GM19467 (cell line): ENCODE measurements around the gene CTAGE1.

Experiments used
- ATAC-seq: cut with Tn5 transposase; IDR thresholded peaks from one replicate; pipeline ENCODE4 v1.9.1; 2021; ENCODE audit warnings: mild to moderate bottlenecking, moderate library complexity; ENCODE audit not compliant: unreplicated experiment

The CTAGE1 gene

DNA sequence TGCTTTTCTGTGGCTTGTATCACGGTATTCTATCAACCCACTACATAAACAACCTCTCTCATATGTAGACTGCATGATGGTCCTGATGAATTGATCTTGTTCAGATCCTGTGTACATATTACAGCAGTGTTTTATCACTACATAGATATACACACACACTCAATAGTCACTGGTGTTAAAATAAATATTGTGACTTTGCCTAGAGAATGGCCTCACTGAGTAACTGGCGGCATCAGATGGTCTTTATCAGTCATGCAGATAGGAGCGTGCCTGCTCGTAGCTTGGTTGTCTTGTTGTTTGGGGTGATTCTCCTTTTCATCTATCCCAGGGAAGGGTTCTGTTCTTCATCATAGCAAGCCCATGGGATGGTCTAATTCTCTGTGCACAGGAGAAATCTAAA is 18.4 kb upstream of the CTAGE1 start:
- no peak for ATAC-seq

DNA sequence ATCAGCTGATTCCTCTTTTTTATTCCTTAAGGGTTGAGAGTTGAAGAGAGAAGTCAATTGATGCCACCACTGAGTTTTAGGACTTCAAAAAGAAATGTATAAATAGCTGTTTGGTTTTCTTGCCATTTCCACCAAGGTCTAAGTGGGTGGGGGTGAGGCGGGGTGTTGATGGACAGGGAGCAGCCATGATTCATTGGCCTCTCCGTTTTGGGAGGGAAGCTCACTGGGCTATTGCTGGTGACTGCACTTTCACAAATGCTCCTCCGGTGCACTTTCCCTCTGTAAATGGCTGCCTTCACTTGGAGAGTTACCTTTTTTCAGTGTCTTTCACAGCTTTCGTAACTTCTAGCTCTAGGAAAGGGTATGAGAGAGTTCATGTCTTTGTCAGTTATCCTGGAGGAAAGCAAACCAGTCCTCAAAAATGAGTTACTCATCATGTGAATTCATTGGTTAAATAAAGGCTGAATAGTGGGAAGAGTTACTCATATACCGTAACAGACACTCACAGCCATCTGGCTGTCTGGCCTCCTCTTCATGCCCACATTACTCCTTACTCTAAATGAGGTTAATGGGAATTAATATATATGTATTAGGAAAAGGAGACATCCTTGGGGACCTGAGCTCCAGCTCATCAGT is 17.4 kb upstream of the CTAGE1 start:
- no peak for ATAC-seq

- no peak for ATAC-seq
Measured at GRCh38 chr18:22433956-22434355, 16.2 kb upstream of the CTAGE1 start.

- no peak for ATAC-seq
Measured at GRCh38 chr18:22432657-22433137, 15.0 kb upstream of the CTAGE1 start.

DNA sequence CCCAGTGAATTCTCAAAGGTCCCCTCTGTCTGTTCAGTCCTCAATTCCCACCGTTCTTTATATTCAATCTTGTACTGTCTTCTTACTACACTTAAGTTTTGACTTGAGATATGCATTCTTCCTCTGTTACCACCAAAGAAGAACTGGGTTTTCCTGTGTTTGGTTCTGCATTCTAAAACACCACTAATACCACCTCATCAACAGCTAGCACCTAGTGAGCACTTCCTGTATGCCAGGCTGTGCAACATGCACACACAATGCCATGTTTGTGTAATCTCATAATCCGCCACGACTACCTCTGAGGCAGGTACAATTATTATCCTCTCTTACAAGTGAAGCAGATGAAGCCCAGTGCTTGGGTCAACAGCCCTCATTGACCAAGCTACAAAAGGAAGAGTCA is 11.8 kb upstream of the CTAGE1 start:
- no peak for ATAC-seq

DNA sequence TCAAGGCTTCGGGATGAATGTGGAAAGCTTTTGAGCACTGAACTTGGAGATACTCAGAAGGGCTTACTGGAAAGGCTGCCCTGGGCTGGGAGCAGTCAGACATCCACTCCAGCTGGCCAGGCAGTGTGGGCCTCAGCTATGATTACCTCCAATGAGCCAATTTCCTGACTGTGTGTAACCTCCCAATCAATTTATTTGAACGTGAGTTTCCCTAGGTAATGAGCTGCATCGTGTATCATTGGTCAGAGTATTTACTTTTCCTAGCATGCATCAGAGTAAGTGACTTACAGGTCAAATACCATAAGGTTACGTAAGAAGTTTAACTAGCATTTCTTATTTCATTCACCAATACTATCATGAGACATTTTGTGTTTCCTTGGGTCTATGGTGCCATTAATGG is 11.0 kb upstream of the CTAGE1 start:
- no peak for ATAC-seq

GRCh38 chr18:22427822-22428549 is 10.3 kb upstream of the CTAGE1 start:
- ATAC-seq = no peak

DNA sequence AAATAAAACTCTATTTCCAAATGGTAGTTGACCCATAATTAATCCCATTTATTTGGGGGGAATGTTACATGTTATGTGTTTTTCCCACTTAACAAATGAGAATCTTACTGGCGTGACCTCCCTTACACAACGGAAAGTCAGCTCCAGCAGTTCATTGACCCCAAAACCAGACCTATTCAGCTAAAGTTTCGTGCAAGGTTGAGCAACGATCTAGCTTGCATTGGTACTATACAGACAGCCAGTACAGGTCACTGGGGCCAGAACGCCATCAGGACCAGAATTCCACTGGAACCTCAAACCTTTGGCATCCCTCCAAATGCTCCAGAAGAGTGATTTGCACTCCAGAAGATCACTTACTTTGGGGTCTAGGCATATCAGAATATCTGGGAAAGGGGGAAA is 6.8 kb upstream of the CTAGE1 start:
- no peak for ATAC-seq

DNA sequence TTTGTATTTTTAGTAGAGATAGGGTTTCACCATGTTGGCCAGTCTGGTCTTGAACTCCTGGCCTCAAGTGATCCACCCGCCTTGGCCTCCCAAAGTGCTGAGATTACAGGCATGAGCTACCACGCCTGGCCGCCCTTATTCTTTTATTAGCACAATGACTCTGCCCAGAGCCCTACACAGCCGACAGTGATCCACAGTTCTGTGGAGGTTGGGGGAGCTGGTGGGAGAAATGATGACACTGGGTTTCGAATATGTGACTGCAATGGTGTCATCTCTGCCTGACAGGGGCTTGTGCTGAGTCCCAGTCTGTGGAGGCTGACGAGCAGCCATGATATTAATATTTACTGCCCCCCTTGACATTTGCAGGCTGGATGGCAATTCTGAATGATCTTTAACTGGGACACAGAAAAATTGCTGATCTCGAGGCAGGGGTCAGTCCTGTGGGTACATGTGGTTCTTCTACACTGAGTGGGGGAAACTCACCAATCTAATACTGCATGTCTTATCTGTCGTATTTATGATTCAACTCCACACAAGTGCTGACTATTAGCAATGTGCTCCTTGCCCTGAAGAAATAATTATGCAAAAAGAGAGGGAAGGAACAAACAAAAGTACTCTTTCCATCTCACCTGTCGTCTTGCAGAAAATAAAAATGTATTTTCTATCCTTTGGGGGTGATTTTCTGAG is 6.3 kb upstream of the CTAGE1 start:
- ATAC-seq = no peak

DNA sequence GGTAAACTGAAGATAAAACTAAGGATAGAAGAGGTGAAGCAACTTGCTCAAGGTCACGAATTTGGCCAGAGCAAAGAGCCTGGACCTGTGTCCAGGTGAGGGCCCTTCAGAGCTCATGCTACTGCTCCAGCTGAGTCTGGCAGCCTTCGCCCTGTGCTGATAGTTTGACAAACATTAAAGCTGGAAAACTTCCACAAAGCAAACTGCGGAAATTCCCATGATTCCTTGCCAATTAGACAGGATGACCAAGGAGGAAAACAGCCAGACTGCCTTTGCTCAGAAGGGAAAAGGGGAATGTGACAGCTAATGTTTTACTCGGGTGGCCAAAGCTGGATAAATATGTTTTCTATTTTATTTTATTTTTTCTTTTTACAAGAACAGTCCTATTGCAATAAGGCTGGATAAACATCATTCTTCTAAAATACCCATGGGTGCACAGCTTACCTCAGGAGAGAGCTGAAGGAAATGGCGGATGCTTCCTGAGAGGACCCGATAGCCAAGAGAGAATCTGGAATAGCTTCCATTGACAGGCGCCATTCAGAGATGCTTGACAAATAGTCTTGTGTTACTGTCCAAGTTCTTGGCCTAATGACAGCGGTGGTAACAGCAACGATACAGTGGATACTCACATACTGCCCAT is 5.3 kb upstream of the CTAGE1 start:
- no peak for ATAC-seq

DNA sequence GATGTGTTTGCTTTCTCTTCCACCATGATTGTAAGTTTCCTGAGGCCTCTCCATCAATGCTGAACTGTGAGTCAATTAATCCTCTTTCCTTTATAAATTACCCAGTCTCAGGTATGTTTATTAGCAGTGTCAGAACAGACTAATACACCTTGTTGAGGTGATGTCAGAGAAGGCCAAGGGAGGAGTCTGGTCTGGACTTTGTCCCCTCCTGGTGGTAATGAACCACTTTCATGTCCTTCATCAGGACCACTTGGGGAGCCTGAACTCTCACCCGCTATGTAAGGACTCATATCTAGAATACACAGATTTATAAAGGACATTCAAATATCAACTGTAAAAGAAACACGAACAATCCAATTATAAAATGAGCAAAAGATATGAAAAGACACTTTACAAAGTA is 2.9 kb upstream of the CTAGE1 start:
- ATAC-seq = no peak

DNA sequence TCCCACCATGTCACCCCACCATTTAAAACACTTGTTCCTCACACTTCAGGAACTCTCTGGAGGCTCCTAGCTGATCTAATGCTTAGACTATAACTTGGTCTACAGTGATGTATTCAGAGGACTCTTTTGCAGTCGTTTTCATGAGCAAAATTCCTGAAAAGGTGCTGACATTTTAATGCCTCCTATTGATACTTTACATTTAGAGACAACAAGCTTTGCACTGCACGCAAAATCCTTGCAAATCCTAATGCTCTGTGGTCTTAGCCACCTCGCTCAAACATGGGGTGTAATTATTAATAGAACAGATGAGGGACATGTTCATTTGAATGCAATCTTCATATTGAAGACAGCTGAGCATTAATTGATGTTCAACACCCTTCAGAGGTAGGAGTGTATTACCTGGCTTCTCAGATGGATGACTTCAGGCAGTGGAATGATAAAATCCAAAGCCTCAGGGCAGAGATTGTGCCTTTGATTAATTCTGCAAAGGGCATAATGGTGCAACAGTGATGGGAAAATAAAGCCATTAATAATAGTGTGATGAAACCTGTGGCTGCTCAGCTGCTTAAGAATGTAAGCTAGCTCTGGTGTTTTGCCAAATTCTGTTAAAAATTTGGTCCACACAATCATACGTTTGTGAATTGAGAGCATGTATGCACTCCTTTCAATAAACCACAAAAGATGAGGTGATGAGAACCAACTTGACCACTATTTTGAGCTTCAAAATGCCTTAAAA is 5.4 kb downstream of the CTAGE1 start:
- no peak for ATAC-seq

DNA sequence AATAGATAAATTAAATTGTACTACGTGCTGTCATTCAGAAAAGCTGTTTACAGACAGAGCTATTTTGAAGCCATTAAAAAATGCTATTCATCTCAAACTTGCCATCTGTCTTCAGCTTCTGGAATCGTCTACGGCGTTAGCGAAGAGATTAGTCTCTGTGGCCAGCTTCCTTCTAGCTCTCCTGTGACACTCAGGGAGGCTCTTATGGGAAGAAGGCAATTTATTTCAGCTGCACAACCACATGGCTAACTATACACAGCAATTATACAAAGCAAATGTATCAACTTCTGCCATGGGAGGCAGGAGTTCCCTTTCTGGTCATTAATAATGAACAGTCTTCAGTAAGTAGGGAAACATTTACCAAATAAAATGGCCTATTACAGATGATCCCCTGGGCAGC is 6.3 kb downstream of the CTAGE1 start:
- no peak for ATAC-seq

DNA sequence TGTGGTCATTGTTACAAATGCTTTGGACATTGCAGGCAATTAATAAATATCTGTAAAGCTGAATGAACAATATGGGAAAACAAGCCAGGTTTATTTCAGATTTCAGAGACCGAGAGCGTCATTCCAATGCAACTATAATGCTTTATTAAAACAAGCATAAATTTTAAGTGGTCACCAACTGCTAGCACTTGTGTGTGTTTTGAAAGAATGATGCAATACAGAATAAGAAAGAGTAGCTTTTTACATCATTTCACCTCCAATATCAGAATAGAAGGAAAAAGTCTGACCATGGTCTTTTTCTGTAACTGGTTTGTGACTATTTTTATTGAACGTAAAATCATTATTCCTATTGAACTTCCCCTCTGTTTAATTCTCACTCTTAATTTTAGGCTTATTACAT is 7.6 kb downstream of the CTAGE1 start:
- no peak for ATAC-seq

GRCh38 chr18:22409445-22409844 is 8.3 kb downstream of the CTAGE1 start:
- ATAC-seq = no peak

- no peak for ATAC-seq
Measured at GRCh38 chr18:22408059-22408458, 9.7 kb downstream of the CTAGE1 start.

DNA sequence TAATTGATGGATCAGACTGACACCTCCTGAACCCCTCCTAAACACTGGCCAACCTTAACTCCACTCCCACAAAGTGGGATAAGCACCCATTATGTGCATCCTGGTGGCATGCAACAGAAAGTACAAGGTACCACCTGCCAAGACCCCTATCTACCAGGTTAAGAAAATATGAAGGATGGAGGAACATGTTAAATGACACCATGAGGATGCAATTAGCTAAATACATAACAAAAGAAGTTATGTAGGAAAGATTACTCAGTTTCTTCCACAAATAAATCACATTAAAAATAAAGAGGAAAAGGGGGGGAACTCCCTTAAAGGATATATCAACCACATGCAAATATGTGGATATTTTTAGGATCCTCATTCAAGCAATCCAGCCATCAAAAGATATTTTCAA is 12.6 kb downstream of the CTAGE1 start:
- no peak for ATAC-seq

- ATAC-seq = no peak
Measured at GRCh38 chr18:22403950-22404349, 13.8 kb downstream of the CTAGE1 start.

- no peak for ATAC-seq
Measured at GRCh38 chr18:22399949-22400348, 17.8 kb downstream of the CTAGE1 start.

DNA sequence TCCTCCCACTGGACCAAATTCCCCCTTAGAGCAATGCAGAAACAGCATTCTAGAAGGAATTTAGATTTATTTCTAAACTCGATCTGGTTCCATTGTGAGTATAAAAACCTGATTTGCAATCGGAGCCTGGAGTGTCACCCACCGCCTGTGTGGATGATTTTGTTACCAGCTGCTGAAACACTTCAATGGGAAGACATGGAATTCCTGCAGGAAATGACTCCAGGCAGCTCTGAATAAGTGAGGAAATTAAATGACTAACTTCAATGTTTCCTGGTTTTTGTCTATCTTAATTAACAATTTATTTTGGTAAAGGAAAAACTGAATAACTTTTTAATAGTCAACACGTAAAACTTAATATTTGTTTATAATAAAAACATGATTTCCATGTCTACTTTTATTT is 19.3 kb downstream of the CTAGE1 start:
- no peak for ATAC-seq

GRCh38 chr18:22394428-22394827 is 23.3 kb downstream of the CTAGE1 start:
- ATAC-seq = no peak
